GM18519 (cell line): Measurements from ENCODE around the gene ASH1L.
"Not testable (repeated sequence)": the region's sequence is repeated elsewhere in the genome, so short reads cannot be mapped to it uniquely, and the experiment has no call there.

Source experiments
- ATAC-seq: cut with Tn5 transposase; IDR thresholded peaks from one replicate; pipeline ENCODE4 v1.9.1; 2021; ENCODE audit warnings: mild to moderate bottlenecking, moderate library complexity; ENCODE audit not compliant: unreplicated experiment, low FRiP score

ASH1L gene

GRCh38 chr1:155563377-155564022 lies 897 bp upstream of the ASH1L start:
- not testable (repeated sequence) for ATAC-seq

DNA sequence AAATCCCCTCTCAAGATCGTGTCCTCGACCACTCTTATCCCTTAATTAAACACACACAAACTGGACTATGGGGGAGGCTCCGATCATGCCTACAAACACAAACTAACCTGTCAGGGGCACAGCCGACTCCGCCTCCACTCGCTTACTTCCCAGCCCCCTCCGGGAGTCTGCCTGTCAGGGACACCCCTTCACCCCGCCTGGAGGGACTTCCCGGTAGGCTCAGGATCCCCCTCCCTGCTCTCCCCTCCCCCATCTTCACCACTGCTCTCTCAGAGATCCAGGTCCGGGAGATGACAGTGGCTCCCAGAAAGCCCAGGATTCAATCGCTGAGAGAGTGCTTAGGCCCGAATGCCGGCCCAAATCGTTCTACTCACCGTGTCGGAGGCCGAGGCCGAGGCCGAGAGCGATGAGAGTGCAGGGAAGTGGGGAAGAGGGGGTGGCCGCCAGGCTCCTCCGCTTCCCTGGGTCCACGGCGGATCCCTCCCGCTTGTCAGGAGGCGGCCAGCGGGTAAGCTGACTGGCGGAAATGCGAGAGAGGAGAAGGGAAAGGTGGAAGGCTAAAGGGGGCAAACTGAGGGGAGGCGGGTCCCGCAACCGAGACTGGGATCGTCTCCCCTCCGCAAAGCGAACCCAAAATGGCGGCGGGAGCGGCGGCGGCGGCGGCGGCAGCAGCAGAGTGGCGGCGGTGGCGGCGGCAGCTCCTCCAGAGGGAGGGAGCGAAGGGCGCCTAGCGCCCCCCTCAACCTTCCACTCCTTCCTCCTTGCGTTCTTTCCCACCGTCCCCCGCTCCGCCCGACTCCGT lies 623 bp downstream of the ASH1L start:
- peak; percentile 4 for ATAC-seq

- ATAC-seq: no peak
These were observed 6.7 kb downstream of the ASH1L start for GRCh38 chr1:155555915-155556314.

GRCh38 chr1:155553349-155553748 lies 9.3 kb downstream of the ASH1L start:
- no peak for ATAC-seq

DNA sequence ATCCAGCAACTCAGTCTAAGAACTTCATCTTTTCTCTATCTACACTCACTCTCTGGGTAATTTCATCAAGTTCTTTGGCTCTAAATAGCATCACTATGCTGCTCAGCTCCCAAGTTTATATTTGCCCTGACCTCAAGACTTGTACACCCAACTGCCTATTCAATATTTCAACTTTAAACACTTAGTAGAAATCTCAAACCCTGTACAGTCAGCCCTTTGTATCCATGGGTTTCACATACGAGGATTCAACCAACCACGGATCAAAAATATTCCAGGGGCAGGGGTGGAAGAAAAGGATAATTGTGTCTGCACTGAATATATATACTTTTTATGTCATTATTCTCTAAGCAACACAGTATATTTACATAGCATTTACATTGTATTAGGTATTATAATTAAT lies 13.9 kb downstream of the ASH1L start:
- ATAC-seq: no peak

DNA sequence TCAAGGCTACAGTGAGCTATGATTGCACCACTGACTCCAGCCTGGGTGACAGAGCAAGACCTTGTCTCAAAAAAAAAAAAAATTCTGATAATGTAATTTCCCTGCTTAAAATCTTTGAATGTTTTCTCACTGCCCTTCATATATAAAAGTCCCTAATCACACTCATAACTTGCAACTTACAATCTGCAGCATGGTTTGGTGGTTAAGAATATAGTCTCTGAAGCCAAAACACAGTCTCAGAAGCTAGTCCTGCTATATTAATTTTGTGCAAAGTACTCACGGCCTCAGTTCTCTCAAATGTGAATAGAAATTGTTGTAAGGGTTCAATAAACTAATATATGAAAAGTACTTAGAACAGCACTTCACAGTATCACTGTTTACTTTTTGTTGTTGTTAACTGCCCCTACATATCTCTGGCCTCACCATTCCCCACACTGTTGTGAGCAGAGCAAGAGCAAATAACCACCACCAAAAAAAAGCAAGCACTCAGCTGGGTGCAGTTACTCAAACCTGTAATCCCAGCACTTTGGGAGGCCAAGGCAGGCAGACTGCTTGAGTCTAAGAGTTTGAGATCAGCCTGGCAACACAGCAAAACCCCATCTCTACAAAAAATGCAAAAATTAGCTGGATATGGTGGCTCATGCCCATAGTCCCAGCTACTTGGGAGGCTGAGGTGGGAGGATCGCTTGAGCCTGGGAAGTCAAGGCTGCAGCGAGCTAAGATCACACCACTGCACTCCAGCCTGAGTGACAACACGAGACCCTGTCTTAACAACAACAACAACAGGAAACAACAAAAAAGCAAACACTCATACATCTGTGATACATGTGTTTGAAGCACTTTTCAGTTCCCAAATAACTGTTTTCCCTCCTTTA lies 22.4 kb downstream of the ASH1L start:
- no peak for ATAC-seq

DNA sequence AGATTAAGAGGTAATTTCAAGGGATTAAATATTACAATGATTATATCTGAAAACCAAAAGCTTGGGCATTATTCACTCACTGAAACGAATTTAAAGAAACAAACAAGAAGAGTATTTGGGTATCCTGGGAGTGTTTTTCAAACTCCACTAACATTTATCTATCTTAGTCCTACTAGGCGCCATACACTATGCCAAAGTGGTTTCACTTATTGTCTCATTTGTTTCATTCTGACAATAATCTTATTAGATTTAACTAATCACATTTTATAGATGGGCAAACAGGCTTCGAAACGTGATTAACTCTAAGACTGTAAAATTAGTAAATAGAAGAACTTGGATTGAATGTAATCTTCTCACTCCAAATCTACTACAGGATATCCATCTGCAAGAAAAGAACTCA lies 25.4 kb downstream of the ASH1L start:
- ATAC-seq: no peak

- no peak for ATAC-seq
These were observed 31.0 kb downstream of the ASH1L start for GRCh38 chr1:155531624-155532023.

DNA sequence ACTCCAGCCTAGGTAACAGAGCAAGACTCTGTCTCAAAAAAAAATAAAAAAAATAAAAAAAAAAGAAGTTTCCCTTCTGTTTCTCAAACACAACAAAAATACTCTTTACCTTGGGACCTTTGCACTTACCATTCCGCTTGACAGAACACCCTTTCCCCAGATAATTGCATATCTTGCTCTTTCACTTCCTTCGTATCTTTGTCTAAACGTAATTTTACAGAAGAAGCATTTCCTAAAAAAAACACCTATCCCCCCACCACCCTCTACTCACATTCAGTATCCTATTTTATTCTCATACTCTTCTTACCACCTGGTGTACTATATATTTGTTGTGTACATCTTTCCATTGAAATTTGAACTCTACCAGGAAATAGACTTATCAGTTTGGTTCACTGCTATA lies 32.7 kb downstream of the ASH1L start:
- no peak for ATAC-seq

GRCh38 chr1:155529109-155529508 lies 33.5 kb downstream of the ASH1L start:
- ATAC-seq: no peak

GRCh38 chr1:155527677-155528076 lies 34.9 kb downstream of the ASH1L start:
- no peak for ATAC-seq

DNA sequence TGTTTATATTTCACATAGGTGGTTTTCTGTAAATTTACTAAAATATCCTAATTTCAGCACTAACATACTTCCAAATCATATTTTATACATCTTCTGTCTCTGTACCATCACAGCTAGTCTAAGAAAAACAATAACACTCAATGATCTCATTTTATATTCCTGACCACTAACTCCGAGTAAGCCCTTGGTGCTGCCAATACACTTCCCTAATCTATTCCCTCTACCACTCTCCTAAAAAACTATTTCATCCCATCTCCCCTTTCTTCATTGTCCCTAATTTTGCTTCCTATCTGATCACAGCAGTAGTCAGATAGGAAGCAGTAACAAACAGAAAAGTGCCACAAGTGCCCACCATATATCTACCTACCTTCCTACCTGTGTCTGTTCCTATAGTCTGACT lies 36.2 kb downstream of the ASH1L start:
- no peak for ATAC-seq

DNA sequence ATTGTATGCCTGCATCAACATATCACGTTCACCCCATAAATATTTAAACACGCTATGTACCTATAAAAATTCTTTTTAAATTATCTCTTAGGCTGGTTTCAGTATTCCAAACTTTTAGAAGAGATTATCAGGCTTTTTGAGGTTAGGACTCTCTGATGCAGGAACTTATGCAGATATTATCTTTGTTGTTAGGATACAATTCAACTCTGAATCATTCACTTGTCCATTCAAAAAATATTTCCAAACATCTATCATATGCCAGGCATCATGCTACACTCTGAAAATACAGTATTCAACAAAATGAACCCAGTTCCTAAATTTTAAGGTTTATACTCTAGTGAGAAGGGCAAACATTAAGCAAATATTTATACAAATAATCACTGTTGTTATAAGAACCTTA lies 40.5 kb downstream of the ASH1L start:
- no peak for ATAC-seq

DNA sequence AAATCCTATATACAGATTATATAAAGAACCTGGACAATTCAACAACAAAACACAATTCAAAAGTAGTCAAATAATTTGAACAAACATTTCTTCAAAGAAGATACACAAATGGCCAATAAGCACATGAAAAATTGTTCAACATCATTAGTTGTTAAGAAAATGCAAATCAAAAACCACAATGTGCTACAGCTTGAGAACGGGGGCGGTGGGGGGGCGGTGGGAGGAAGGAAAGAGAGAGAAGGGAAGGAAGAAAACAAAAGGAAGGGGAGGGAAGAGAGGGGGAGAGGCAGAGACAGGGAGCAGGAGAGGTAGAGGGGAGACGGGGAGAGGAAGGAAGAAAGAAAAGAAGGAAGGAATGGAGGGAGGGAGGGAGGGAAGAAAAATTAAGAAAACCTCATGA lies 44.1 kb downstream of the ASH1L start:
- ATAC-seq: no peak

DNA sequence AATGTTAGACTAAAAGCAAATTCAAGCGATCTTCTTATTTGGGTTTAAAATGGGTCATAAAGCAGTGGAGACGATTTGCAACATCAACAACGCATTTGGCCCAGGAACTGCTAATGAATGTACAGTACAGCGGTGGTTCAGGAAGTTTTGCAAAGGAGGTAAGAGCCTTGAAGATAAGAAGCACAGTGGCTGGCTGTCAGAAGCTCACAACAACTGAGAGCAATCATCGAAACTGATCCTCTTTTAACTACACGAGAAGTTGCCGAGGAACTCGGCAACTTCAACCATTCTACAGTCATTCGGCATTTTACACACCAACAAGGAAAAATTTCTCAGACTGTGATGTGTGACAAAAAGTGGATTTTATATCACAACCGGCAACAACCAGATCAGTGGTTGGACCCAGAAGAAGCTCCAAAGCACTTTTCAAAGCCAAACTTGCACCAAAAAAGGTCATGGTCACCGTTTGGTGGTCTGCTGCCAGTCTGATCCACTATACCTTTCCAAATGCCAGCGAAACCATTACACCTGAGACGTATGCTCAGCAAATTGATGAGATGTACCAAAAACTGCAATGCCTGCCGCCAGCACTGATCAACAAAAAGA lies 47.9 kb downstream of the ASH1L start:
- no peak for ATAC-seq

- no peak for ATAC-seq
These were observed 49.2 kb downstream of the ASH1L start for GRCh38 chr1:155513300-155513916.

DNA sequence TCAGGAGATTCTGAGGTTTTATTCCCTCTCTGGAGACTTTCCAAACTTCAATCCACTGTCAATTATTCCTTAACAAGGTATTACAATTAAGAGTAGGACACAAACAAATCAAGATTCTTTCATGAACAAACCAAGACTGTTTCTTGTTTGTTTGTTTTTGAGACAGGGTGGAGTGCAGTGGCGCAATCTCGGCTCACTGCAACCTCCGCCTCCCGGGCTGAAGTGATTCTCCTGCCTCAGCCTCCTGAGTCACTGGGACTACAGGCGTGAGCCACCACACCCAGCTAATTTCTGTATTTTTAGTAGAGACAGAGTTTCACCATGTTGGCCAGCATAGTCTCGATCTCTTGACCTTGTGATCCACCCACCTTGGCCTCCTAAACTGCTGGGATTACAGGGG lies 51.2 kb downstream of the ASH1L start:
- not testable (repeated sequence) for ATAC-seq

- ATAC-seq: no peak
These were observed 53.5 kb downstream of the ASH1L start for GRCh38 chr1:155509064-155509463.

DNA sequence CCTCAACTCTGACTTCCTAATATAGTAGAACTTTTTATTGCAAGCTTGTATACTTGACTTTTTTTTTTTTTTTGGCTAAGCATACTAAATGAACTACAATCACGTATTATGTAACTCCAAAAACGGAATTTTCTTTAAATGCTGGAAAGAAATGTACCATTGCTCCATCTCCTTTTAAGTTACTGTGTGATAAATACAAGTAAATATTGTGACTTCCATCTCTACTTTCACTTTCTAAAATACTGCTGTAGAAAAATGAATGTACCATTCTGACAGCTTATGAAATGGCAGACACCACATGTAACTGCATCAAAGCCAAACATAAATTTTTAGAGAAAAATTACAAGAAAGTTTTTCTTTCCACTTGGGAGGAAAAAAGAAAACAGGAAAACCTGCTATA lies 54.7 kb downstream of the ASH1L start:
- no peak for ATAC-seq

DNA sequence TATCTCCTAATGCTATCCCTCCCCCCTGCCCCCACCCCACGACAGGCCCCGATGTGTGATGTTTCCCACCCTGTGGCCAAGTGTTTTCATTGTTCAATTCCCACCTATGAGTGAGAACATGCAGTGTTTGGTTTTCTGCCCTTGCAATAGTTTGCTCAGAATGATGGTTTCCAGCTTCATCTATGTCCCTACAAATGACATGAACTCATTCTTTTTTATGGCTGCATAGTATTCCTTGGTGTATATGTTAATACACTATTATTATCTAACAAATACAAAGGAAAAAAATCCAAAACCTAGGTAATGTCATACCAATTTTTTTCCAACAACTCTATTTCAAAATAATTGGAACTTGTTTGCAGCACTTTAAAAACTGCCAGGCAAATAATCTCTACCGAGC lies 56.6 kb downstream of the ASH1L start:
- not testable (repeated sequence) for ATAC-seq
